ENCODE data around the gene NDUFV1. TPM values are rescaled to one million over a fixed set of nuclear protein-coding genes. Genes with fewer than 3 reads are reported as not detected.
"Not testable (repeated sequence)": the region's sequence is repeated elsewhere in the genome, so short reads cannot be mapped to it uniquely, and the experiment has no call there.

Gene NDUFV1
- total RNA-seq, 1 experiment from 2014 or later: 216 TPM

DNA sequence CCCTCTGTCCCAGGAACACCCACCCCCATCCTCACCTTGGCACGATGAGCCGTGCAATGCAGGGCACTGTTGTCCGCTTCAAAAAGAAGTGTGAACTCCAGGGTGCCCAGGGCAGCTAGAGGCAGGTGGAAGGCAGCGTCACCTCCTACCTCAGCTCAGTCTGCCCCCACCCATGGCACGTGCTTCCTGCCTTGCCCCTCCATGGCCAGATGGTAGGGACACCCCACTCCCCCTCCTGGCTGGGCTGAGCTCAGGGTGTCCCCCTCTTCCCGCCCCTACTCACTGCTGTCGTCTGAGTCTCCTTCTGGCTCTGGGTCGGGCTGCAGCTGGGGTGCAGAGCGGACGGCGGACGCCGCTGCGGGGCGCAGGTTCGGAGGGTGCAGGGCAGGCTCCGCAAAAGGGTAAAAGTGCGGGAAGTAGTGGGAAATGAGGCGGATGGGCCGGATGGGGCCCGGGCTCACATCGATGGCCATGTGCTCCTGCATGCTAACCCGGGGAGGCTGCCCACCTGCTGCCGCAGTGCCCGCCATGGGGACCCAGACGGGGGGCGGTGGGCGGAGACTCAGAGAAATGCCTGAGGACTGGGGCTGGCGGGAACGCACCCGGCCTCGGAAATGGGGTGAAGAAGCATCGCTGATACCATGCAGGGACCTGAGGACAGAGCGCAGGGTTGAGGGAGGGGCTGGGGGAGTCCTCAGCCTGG lies 9.1 kb downstream of the NDUFV1 start:
- no peaks in the 10 kb centered on the region for H3K27me3 Mint-ChIP-seq (ENCODE audit: unreplicated experiment)
- BruUV-seq (replicated peaks): no TSS peak
- CTCF ChIA-PET: interaction anchor here (0.6 to 1.0 kb wide), 2 partner anchors 32 to 75 kb away, joined by 3 to 4 read pairs; partner anchors contain the start of gene GSTP1
- no peak overlapping the region for H3K4me3 Mint-ChIP-seq (ENCODE audit: low read depth, unreplicated experiment)
- peaks cover 24% of the 10 kb centered on the region for H3K36me3 Mint-ChIP-seq (ENCODE audit: insufficient read depth, unreplicated experiment)
- TF ChIP-seq, protein P1, sequence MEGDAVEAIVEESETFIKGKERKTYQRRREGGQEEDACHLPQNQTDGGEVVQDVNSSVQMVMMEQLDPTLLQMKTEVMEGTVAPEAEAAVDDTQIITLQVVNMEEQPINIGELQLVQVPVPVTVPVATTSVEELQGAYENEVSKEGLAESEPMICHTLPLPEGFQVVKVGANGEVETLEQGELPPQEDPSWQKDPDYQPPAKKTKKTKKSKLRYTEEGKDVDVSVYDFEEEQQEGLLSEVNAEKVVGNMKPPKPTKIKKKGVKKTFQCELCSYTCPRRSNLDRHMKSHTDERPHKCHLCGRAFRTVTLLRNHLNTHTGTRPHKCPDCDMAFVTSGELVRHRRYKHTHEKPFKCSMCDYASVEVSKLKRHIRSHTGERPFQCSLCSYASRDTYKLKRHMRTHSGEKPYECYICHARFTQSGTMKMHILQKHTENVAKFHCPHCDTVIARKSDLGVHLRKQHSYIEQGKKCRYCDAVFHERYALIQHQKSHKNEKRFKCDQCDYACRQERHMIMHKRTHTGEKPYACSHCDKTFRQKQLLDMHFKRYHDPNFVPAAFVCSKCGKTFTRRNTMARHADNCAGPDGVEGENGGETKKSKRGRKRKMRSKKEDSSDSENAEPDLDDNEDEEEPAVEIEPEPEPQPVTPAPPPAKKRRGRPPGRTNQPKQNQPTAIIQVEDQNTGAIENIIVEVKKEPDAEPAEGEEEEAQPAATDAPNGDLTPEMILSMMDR (IDR thresholded peaks at IDR 0.05; ENCODE audit: unreplicated experiment): no peak
- peaks cover 16% of the 10 kb centered on the region for H3K4me1 Mint-ChIP-seq (ENCODE audit: low read depth, unreplicated experiment)
- no peak for DNase-seq
- no peak overlapping the region for H3K27ac Mint-ChIP-seq (ENCODE audit: unreplicated experiment)
- no peaks in the 10 kb centered on the region for H3K9me3 Mint-ChIP-seq (ENCODE audit: low read depth, unreplicated experiment)
- intact Hi-C loops (cut with micrococcal nuclease; ENCODE audit: unreplicated experiment): no loop called here

- CTCF ChIA-PET: interaction anchor here (0.6 kb wide), 2 partner anchors 75 to 297 kb away, joined by 3 read pairs; no protein-coding TSS in a partner anchor
- H3K36me3 Mint-ChIP-seq (ENCODE audit: insufficient read depth, unreplicated experiment): peaks cover 24% of the 10 kb centered on the region
- no peak overlapping the region for H3K4me3 Mint-ChIP-seq (ENCODE audit: low read depth, unreplicated experiment)
- peak overlapping the region; percentile 39 for H3K27ac Mint-ChIP-seq (ENCODE audit: unreplicated experiment)
- H3K9me3 Mint-ChIP-seq (ENCODE audit: low read depth, unreplicated experiment): no peaks in the 10 kb centered on the region
- intact Hi-C loops (cut with micrococcal nuclease; ENCODE audit: unreplicated experiment): no loop called here
- no peaks in the 10 kb centered on the region for H3K27me3 Mint-ChIP-seq (ENCODE audit: unreplicated experiment)
- TF ChIP-seq, protein P1 (IDR thresholded peaks at IDR 0.05; ENCODE audit: unreplicated experiment): no peak
- DNase-seq: no peak
- no TSS peak for BruUV-seq (replicated peaks)
- H3K4me1 Mint-ChIP-seq (ENCODE audit: low read depth, unreplicated experiment): peaks cover 16% of the 10 kb centered on the region
Measured at GRCh38 chr11:67616431-67617242, 9.9 kb downstream of the NDUFV1 start.

DNA sequence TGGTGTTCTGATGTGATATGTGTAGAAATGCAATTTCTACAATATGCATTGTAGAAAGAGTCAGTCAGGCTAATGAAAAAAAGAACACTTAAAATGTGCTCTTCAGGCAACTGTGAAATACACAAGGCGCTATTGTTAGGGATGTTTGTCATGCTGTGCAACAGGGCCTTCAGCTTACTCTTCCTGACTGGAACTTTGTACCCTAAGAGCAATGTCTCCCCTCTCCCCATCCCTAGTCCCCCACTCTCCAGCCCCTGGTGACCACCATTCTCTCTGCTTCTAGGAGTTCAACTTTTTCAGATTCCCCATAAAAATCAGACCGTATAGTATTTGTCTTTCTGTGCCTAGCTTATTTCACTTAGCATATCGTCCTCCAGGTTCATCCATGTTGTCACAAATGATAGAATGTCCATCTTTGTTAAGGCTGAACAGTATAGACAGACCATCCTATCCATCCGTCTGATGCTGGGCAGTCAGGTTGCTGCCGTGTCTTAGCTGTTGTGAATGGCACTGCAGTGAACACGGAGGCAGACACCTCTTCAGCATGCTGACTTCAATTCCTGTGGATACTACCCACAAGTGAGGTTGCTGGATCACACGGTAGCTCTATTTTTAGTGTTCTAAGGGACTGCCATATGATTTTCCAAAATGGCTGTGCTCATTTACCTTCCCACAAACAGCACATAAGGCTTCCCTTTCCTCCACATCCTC lies 10.7 kb downstream of the NDUFV1 start:
- Mint-ChIP-seq H3K36me3 (ENCODE audit: insufficient read depth, unreplicated experiment) (peaks cover 22% of the 10 kb centered on the region), H3K9me3 (ENCODE audit: low read depth, unreplicated experiment) (no peaks in the 10 kb centered on the region), H3K4me1 (ENCODE audit: low read depth, unreplicated experiment) (peaks cover 16% of the 10 kb centered on the region), H3K27me3 (ENCODE audit: unreplicated experiment) (no peaks in the 10 kb centered on the region), H3K4me3 (ENCODE audit: low read depth, unreplicated experiment) (no peak overlapping the region), H3K27ac (ENCODE audit: unreplicated experiment) (peak overlapping the region; percentile 39)
- CTCF ChIA-PET: interaction anchor here (0.6 kb wide), 1 partner anchor 298 kb away, joined by 3 read pairs; no protein-coding TSS in a partner anchor
- no TSS peak for BruUV-seq (replicated peaks)
- TF ChIP-seq, protein P1 (IDR thresholded peaks at IDR 0.05; ENCODE audit: unreplicated experiment): no peak
- intact Hi-C loops (cut with micrococcal nuclease; ENCODE audit: unreplicated experiment): no loop called here
- no peak for DNase-seq

GRCh38 chr11:67618901-67619659 lies 12.3 kb downstream of the NDUFV1 start:
- intact Hi-C loops (cut with micrococcal nuclease; ENCODE audit: unreplicated experiment); H3K27ac Mint-ChIP-seq (ENCODE audit: unreplicated experiment); H3K27me3 Mint-ChIP-seq (ENCODE audit: unreplicated experiment); BruUV-seq (replicated peaks); H3K4me3 Mint-ChIP-seq (ENCODE audit: low read depth, unreplicated experiment); H3K9me3 Mint-ChIP-seq (ENCODE audit: low read depth, unreplicated experiment); CTCF ChIA-PET; DNase-seq: not testable (repeated sequence)
- Mint-ChIP-seq H3K36me3 (ENCODE audit: insufficient read depth, unreplicated experiment) (peaks cover 15% of the 10 kb centered on the region), H3K4me1 (ENCODE audit: low read depth, unreplicated experiment) (peaks cover 16% of the 10 kb centered on the region)

- H3K27me3 Mint-ChIP-seq (ENCODE audit: unreplicated experiment); BruUV-seq (replicated peaks); H3K27ac Mint-ChIP-seq (ENCODE audit: unreplicated experiment); H3K9me3 Mint-ChIP-seq (ENCODE audit: low read depth, unreplicated experiment); H3K36me3 Mint-ChIP-seq (ENCODE audit: insufficient read depth, unreplicated experiment); H3K4me3 Mint-ChIP-seq (ENCODE audit: low read depth, unreplicated experiment); DNase-seq; H3K4me1 Mint-ChIP-seq (ENCODE audit: low read depth, unreplicated experiment); intact Hi-C loops (cut with micrococcal nuclease; ENCODE audit: unreplicated experiment); CTCF ChIA-PET: not testable (repeated sequence)
Measured at GRCh38 chr11:67619683-67620618, 13.2 kb downstream of the NDUFV1 start.

DNA sequence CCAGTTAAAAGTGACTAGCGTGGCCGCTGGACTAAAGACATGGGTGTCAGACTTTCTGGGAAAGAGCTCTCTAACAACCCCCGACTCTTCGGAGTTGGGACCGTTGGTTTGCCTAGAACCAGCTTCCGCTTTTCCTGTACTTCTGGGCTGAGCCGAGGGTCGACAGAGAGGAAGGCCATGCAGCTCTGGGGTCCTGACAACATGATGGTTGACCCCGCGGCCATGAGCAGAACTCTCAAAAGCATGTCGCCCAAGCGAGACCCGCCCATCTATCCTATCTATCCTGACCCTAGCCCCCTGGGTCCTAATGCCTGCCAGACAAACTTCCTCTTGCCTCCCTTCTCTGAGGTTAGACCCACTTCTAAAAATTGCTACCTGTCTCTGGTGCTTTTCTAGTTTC lies 13.9 kb downstream of the NDUFV1 start:
- H3K4me3 Mint-ChIP-seq (ENCODE audit: low read depth, unreplicated experiment); CTCF ChIA-PET; intact Hi-C loops (cut with micrococcal nuclease; ENCODE audit: unreplicated experiment); H3K27me3 Mint-ChIP-seq (ENCODE audit: unreplicated experiment); H3K36me3 Mint-ChIP-seq (ENCODE audit: insufficient read depth, unreplicated experiment); DNase-seq; H3K4me1 Mint-ChIP-seq (ENCODE audit: low read depth, unreplicated experiment); H3K9me3 Mint-ChIP-seq (ENCODE audit: low read depth, unreplicated experiment); H3K27ac Mint-ChIP-seq (ENCODE audit: unreplicated experiment); BruUV-seq (replicated peaks): not testable (repeated sequence)

Measured in Calu3 (cell line).